ENCODE results near the gene CCDC148. TPM values are rescaled to one million over a fixed set of nuclear protein-coding genes. Genes with fewer than 3 reads are reported as not detected.

CCDC148 gene
- total and polyA plus RNA-seq, 10 of the 15 experiments (the other 5 are each of a cell fraction or from before 2014, with no cell fraction given), result 0.07 to 0.30 (median 0.18) TPM; not detected in 7

- Histone ChIP-seq H3K4me3 (no peak overlapping the region), H3K9ac (ENCODE audit: control insufficient read depth, insufficient read depth, low read length) (no peak overlapping the region), H3K27me3 (replicated peaks in 1 of 2; ENCODE audit: control insufficient read depth in 2 of 2, insufficient read depth in 2 of 2, low read length in 1 of 2) (no peaks in the 10 kb centered on the region), H3K9me3 (replicated peaks; ENCODE audit: control insufficient read depth, insufficient read depth, low read length) (no peaks in the 10 kb centered on the region), H3K79me2 (ENCODE audit: control insufficient read depth, insufficient read depth, low read length) (no peaks in the 10 kb centered on the region), H3K4me1 (ENCODE audit: control insufficient read depth, insufficient read depth, low read length) (no peaks in the 10 kb centered on the region), H3K36me3 (ENCODE audit: control insufficient read depth in 2 of 2, insufficient read depth in 2 of 2, low read length in 1 of 2) (no peaks in the 10 kb centered on the region), H3K4me2 (ENCODE audit: control insufficient read depth, insufficient read depth) (no peak overlapping the region), H2AFZ (ENCODE audit: control insufficient read depth, low read depth, low read length) (no peak overlapping the region), H3K27ac (ENCODE audit: control insufficient read depth, insufficient read depth) (no peak overlapping the region), H4K20me1 (ENCODE audit: control insufficient read depth, insufficient read depth) (no peaks in the 10 kb centered on the region)
- 15% methylated on average over 2 of the region's 2 CpGs for WGBS (ENCODE audit: insufficient coverage, insufficient replicate concordance, low lambda C conversion rate, missing lambda C conversion rate)
- ChIA-PET POLR2A (no interaction called here), SMC1A (ENCODE audit: uncharacterized antibody, unreplicated experiment) (no interaction called here), RAD21 (ENCODE audit: unreplicated experiment) (no interaction called here), CTCF (no interaction called here)
- ATAC-seq, result no peak
- no peak for TF ChIP-seq EED (IDR thresholded peaks at IDR 0.05; ENCODE audit: low read depth)
- no peak for TF ChIP-seq ZBTB4 (CRISPR knock-in tag; IDR thresholded peaks at IDR 0.05)
- no peak for TF ChIP-seq CREM (IDR thresholded peaks at IDR 0.05; ENCODE audit: low read depth)
- TF ChIP-seq CREB1 (IDR thresholded peaks at IDR 0.05; ENCODE audit: low read depth), result no peak
- no peak for TF ChIP-seq MXI1 (IDR thresholded peaks at IDR 0.05; ENCODE audit: low read depth, low read length)
- no peak for TF ChIP-seq NFYA (IDR thresholded peaks at IDR 0.05; ENCODE audit: borderline replicate concordance, low read depth, low read length)
- no peak for TF ChIP-seq PML (IDR thresholded peaks at IDR 0.05; ENCODE audit: low read length)
- DNase-seq (ENCODE audit: low read depth, low spot score), result no peak
- intact Hi-C loops (cut with micrococcal nuclease; ENCODE audit: unreplicated experiment) (no loop called here), in situ Hi-C loops (cut with MboI) (no loop called here)
- FAIRE-seq, result no peak
- BruUV-seq (replicated peaks), result no TSS peak
Observed at GRCh38 chr2:158124896-158125295, 331.7 kb downstream of the CCDC148 start.

Small RNA genes within 50 kb of the gene (small RNA-seq; reads per million reads assigned to genes)
- not detected for gene RN7SL393P

Other genes with a start within 250 kb of the CCDC148 start
- 18.3 and 21.1 TPM in 2 replicates for gene PKP4, start 199 bp upstream of the CCDC148 start, total RNA-seq (2014; rRNA removed)
- gene PKP4, start 199 bp upstream of the CCDC148 start, total RNA-seq (2014; rRNA removed; fragmentation: Illumina TruSeq; extraction: Trizol), result 18.6 and 19.8 TPM in 2 replicates
- 23.7 and 24.5 TPM in 2 replicates for gene PKP4, start 199 bp upstream of the CCDC148 start, total RNA-seq (2021)
- 32.8 and 35.8 TPM in 2 replicates for gene PKP4, start 199 bp upstream of the CCDC148 start, polyA plus RNA-seq (2011; rRNA removed)
- 21.9 and 27.9 TPM in 2 replicates for gene PKP4, start 199 bp upstream of the CCDC148 start, polyA plus RNA-seq (2014; fragmentation: Illumina TruSeq; extraction: Trizol)
- gene PKP4, start 199 bp upstream of the CCDC148 start, polyA plus RNA-seq (2014; fragmentation: Nextera tagmentation; extraction: Ambion mirVana), result 1 to 10 TPM; 5.2 to 7.2 TPM
- gene PKP4, start 199 bp upstream of the CCDC148 start, polyA plus RNA-seq (2014; rRNA removed), result 14.9 and 17.1 TPM in 2 replicates
- gene PKP4, start 199 bp upstream of the CCDC148 start, polyA plus RNA-seq (2016; fragmentation: Nextera tagmentation; extraction: Ambion mirVana), result 1 to 10 TPM; 4.8 to 5.2 TPM